GM18498 (cell line): ENCODE data around the gene PRPF6.
A peak's percentile ranks its signal among the peaks of the same experiment; 100 is the strongest.

ENCODE experiments used
- ATAC-seq: cut with Tn5 transposase; IDR thresholded peaks from one replicate; pipeline ENCODE4 v1.9.1; 2021; ENCODE audit warnings: mild to moderate bottlenecking, moderate library complexity; ENCODE audit not compliant: unreplicated experiment

Gene PRPF6, protein sequence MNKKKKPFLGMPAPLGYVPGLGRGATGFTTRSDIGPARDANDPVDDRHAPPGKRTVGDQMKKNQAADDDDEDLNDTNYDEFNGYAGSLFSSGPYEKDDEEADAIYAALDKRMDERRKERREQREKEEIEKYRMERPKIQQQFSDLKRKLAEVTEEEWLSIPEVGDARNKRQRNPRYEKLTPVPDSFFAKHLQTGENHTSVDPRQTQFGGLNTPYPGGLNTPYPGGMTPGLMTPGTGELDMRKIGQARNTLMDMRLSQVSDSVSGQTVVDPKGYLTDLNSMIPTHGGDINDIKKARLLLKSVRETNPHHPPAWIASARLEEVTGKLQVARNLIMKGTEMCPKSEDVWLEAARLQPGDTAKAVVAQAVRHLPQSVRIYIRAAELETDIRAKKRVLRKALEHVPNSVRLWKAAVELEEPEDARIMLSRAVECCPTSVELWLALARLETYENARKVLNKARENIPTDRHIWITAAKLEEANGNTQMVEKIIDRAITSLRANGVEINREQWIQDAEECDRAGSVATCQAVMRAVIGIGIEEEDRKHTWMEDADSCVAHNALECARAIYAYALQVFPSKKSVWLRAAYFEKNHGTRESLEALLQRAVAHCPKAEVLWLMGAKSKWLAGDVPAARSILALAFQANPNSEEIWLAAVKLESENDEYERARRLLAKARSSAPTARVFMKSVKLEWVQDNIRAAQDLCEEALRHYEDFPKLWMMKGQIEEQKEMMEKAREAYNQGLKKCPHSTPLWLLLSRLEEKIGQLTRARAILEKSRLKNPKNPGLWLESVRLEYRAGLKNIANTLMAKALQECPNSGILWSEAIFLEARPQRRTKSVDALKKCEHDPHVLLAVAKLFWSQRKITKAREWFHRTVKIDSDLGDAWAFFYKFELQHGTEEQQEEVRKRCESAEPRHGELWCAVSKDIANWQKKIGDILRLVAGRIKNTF

DNA sequence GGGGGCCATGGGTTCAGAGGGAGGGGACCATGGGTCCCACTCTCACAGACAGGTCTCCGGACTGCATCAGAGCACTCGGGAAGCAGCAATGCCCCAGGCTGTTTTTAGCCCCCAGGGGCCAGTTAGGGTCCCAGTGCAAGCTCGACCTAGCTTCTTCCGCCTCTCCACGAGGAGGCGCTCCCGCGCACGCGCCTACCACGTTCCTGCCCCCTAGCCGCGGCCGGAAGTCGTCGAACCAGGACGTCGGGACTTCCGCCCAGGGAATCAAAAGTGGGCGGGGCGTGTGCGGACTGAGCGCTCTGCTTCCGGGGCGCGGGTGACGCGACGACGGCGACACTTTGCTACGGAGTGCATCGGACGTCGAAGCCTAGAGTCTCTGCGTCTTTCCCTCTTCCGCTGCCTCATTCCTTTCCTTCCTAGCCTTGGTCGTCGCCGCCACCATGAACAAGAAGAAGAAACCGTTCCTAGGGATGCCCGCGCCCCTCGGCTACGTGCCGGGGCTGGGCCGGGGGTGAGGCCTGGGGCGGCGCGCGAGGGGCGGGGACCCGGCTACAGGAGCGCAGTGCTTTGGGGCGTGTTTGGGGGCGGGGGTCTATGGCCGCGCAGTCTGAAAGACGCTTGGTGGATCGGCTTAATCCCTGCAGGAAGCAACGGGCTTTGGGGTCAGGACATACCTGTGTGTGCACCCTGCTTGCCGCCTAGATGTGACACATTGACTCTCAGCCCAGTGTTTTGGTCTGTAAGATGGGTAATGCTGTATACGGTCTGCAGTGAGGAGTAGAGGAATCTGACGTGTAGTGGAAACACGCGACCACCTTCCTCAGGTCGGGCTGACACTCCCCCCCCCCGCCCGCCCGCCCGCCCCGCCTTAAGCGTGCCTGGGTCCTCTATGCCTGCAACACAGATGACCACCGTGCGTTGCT is at the start of gene PRPF6:
TSS of gene PRPF6 (plus strand) at position 327 of the 923 bp plus-strand sequence. CDS start at position 441, 114 bp downstream.
- ATAC-seq: peak; percentile 50

DNA sequence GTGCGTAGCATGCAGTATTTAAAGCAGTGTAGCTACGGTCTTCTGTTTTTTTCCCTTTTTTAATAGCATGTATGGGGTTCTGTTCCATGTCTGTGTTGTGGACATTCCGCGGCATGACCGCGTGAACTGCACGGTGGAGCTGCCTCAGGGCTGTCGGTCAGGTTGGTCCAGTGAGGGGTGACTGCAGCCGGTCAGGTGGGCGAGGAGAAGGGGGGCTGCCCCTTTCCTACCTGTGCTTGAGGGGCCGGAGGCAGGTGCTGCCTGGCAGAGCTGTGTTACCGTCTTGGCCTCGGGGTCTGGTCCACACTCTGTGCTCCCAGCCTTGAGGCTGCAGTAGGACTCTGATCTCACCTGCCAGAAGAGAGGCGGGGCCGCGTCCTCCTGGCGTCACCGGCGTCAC is 49.2 kb upstream of the PRPF6 start:
- no peak for ATAC-seq

DNA sequence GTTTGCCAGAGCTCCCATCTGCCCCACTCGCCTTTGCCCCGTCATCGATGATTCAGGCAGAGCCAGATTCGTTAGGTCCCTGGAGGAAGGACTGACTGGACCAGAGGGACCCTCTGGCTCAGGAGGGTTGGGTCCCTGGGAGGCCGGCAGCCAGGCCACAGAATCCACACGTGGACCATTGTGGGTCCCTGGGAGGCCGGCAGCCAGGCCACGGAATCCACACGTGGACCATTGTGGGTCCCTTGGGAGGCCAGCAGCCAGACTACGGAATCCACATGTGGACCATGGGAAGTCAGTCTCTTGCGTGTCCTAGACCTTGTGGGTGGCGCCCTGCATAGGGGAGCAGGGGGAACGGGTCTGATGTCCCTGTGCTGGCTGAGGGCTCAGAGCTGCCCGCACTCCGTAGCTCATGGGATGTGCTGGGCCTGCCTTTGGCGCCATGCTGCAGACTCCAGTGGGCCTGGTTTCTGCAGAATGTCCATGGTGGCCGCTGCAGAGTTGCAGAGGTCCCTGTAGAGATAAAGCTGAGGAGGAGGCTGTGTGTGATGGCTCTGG is 48.2 kb upstream of the PRPF6 start:
- no peak for ATAC-seq

DNA sequence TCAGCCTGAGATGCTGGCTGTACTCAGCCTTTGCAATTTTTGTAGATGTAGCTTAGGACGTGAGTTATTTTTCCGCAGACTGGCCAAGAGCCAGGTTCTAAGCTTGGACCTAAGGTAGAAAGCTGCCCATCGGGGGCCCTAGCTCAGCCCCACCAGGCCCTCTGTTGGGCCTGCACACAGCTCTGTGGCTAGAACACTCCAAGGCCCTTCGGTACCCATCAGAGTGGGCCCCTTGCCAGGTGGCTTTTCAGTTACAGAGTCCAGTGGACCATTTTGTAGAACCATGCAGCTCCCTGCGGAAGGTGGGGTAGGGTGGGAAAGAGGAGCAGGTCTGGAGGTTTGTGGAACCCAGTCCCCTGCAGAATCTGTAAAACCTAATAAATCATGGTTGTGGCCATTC is 47.3 kb upstream of the PRPF6 start:
- no peak for ATAC-seq

DNA sequence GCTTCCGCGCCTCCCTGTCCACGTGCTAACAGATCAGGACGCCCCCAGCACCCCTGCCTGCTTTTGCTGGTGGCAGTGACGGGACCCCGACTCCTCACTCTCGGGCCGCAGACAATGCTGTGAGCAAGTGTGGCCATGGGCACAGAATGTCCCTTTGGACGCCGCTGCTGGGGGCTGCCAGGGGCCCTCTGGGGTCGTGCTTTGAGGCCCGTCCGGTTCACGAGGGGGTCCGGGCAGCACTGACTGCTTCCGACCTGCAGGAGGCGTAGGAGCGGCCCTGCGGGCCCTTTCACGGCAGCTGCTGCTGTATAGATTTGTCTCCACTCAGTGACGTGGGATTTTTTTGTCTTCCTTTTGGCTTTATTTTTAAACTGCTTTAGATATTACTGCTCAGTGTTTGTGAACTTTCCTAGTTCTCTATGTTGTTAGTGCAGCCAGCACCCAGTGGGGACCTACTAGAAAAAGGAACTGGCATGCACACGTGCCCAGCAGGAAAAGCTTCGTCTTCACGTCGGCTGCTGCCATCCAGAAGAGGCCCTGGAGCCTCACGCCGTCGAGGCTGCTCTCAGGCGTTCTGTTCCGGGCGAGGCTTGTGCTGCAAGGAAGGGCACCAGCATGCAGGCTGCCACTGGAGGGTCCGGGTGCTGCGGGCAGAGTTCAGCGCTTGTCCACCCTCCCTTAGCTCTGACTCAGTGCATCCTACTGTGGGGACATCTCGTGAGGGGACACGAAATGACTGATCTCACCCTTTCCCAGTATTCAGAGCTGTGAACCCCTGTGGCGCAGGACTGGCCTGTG is 46.5 kb upstream of the PRPF6 start:
- ATAC-seq: no peak

DNA sequence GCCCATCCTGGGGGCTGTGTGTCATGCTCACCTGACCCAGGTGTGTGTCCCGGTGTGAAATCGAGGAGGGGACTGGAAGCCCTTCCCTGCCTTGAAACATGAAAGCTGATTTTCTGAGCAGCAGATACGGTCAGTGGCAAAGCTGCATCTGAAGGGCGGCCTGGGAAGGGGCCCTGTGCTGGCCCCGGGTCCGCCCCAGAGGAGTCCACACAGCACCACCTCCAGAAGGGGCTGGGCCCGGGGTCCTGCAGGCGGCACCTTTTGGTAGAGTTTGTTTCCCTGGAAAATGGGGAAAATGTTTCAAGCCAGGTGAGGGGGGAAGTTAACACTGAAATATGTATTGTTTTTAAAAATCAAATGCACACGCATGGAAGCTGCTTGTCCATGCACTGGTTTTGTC is 45.5 kb upstream of the PRPF6 start:
- ATAC-seq: no peak

DNA sequence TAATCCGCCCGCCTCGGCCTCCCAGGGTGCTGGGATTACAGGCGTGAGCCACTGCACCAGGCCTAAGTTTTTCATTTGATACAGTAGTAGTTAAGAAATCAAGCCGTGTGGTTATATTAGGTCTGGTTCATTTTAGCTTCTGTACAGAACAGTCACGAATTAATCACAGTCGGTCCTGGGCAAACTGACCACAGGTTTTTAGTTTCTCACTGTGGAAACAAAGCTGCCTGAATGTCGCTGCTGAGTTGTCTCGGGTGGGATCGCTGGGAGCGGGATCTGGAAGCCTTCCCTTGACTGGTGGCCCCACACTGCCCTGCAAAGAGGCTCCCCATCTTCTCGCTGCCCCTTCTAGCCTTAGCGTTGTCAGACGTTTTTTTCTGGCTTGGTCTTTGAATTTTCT is 43.3 kb upstream of the PRPF6 start:
- no peak for ATAC-seq

DNA sequence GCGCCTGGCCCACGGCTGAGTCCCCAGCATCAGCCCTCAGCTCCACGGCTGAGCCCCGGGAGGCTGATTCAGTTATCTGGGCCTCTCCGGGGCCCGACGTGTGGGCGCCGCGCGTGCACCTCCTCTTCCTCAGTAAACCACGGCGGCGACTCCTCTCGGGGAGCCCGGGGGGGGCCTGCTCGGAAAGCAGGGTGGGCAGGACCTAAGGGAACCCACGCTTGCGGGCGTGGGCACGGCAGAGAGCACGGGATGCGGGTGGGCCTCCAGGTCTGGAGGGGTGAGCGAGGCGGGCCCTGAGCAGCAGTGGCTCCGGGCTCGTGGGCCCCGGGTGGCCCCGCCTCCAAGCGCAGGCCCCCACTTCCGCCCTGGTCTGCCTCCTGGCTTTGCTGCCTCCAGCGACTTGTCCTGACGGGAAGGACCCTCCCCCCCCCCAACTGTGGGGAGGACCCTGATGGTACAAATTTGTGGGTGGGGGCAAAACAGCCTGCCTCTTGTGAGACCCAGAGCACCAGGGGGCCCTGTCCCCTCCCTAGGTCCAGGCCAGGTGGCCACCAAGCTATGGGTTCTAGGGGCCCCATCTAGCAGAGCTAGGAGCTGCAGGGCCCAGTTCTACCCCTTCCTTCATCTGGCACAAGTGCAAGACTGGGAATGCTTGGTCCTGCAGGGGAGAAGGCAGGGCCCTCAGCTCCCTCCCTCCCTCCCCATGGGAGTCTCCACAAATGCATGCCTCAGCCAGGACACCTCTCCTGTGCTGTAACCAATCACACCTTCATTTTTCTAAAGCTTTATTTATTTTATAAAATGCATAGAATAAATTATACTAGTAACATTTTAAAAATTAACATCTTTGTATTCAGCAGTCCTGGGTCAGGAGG is 41.6 kb upstream of the PRPF6 start:
- no peak for ATAC-seq

DNA sequence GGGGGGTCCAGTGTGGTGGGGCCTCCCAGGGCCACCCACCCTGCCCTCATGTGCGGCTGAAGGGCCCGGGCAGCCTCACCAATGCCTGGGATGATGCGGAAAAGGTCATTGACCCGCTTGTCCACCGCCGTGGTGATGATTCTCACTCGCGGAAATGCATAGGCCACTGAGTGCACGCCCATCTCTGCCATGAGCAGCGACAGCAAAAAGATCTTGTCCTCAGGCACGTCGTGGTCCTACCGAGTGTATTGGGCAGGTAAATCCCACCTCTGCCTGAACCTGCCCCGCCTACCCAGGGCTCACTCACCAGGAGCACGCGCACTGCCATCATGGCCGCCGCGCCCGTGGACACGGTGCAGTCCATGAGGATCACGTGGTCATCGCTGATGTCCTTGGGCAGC is 40.9 kb upstream of the PRPF6 start:
- no peak for ATAC-seq

DNA sequence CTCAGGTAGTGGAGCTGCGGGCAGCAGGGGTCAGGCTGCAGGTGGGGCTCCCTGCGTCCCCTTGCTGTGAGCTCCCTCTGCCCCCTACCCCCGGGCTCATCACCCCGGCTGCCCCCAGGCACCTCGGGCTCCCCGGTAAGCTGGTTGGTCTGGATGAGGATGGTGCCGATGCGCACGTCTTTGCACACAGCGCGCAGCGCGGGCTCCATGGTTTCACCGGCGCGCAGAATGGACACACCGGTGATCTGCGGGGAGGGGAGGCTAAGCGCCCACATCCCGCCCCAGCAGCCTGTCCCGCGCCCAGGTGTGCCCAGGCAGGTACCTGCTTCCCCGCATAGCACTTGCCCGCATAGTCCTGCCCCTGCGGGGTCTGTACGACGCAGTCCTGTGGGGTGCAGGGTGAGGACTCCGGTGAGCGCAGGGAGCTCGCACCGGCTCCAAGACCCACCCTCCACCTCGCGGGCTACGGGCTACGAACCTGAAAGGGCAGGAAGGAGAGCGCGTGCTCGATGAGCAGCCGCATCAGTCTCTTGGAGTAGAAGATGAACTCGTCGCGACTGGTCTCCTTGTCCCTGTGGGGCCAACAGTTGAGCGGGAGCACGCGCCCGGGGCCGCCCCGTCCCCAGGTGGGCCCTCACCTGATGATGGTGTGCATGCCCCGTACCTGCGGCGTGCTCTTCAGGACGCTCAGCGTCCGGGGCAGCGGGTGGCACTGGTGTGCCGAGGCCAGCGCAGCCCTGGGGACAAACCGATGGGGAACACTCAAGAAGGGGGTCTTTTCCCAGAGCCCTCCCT is 40.3 kb upstream of the PRPF6 start:
- ATAC-seq: no peak

DNA sequence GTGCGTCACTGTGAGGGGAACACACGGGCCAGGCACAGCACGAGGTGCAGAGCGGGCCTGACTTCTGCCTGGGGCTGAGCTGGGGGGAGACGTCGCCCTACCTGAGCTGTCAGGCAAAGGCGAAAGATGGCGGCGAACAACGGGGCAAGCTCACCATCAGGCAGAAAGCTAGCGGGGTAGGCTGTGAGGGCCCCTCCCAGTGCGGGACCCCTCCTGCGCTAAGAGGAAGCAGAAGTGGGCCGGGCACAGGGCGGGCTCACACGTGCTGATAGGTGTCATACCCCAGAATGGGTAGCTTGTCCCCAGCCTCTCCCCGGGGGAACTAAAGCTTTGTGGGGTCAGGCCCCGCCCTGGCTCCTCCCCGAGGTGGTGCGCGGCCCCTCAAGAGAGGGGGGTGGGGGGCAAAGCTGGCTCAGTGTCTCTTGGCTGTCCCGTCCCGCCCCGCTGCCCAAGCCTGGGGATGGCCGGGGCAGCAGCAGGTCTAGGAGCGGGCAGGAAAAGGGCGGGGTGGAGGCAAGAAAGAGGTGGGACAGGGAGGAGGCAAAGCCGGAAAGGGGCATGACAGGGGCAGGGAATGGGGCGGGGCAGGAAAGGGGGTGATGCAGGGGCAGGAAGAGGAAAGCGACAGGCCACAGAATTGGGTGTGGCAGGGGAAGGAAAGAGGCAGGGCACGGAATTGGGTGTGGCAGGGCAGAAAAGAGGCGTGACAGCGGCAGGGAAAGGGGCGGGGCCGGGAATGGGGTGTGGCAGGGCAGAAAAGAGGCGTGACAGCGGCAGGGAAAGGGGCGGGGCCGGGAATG is 39.5 kb upstream of the PRPF6 start:
- no peak for ATAC-seq

DNA sequence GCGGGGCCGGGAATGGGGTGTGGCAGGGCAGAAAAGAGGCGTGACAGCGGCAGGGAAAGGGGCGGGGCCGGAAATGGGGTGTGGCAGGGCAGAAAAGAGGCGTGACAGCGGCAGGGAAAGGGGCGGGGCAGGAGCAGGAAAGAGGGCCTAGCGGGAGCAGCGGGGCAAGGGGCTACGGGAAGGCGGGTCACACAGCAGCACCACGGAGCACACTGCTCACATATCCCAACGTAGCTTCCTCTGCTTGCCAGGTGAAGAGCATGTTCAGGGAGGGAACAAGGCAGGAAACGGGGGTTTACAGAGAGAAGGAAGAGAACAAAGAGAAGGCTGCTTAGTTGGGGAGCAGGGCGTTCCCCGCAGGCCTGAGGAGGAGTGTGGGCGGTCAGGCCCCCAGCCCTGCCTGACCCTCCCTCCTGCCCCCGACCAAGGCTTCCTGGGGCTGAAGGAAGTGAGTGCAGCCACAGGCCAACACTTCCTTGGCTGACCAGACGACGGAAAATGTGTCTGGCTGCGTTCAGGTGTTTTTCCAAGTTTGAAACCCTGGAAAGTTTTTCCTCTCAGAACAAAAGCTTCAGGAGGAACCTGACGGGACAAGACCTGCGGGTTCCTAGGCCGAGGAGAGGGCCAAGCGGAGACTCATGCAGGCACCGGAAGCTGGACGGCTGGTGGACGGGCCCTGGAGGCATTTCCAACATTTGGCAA is 38.5 kb upstream of the PRPF6 start:
- ATAC-seq: no peak

DNA sequence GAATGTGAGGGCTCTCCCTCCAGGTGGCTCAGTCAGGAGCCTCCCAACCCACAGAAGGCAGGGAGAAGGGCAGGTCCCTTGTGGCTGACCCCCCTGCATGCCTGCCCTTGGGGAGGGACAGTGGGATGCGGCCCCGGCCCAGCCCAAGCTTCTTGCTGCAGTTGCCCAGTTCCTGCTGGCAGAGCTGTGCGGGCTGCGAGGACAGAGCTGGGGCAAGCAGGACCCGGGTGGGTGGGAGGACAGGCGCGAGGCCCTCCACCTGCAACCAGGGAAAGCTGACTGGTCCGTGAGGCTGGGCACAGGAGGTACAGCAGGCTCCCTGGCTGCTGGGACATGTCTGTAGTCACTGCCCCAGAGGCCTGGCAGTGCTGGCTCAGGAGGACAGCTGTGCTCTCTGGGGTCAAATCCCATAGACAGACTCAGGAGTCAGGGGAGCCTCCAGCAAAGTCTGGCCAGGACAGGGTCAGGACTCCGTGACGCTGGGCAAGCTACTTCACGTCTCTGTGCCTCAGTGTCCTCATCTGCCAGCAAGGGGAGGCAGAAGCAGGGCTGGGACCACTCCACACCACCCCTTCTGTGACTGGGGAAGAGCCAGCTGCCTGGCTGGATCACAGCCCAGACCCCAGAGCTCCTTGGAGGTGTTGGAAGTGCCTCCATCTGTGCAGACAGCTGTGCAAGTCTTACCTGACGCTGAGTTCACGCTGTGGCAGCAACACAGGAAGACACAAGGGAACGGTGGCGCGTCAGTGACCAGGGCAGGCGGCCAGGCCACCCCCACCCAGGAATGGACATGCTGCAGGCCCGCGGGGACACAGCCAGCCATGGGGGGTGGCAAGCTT is 37.7 kb upstream of the PRPF6 start:
- ATAC-seq: no peak

DNA sequence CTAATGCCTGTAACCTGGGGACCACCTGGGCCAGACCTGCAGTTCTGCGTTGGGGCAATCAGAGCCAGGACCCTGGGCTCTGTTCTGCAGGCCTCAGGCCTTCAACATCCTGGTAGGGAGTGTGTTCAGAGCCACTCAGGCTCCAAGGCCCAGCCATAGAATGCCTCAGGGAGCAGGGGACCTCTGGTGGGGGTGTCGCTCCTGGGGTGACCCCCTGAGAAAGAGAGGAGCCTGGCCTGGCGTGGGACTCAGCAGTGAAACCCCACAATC is 37.2 kb upstream of the PRPF6 start:
- ATAC-seq: no peak

DNA sequence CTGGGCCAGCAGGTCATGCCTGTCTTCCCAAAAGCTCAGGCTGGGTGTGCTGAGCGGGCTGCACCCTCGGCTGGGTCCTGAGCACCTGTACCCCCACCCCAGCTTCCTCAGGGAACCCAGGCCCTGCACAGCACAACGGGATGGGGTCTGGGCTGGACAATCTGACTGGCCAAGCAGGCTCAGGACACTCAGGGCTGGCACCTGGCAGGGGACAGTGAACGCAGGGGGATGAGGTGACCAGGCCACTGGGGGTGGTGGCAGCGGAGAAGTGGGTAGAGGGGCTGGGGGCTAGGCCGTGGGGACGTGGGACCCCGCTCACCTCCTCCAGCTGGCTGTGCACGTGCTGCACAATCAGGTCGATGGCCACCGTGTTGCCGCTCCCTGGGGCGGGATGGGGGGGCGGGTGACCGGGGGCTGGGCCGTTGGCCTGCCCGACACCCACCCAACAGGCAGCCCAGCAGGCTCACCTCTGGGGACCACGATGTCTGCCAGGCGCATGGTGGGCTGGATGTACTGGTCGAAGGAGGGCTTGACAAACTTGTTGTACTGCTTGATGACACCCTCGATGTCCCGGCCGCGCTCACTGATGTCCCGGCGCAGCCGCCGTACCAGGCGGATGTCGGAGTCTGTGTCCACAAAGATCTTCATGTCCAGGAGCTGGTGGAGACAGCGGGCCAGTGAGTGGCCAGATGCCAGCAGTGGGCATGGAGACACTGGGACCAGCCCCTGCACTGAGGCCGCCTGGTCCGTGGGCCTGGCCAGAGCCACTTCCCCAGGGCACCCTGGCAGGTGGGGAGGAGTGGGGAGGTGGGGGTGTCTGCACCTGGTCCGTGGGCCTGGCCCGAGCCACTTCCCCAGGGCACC is 36.6 kb upstream of the PRPF6 start:
- no peak for ATAC-seq
